SK-N-MC (cell line): ENCODE results near the gene PLEK.

Experiments used
- EZH2 ChIP-seq: fragments of 200-600 bp; sonication (generic); IDR thresholded peaks from one replicate; pipeline ENCODE4 v1.6.1; 2017; ENCODE audit warnings: antibody characterized with exemption
- POLR2AphosphoS5 ChIP-seq: IDR thresholded peaks from 2 replicates; pipeline ENCODE4 v1.6.1; 2012; ENCODE audit warnings: mild to moderate bottlenecking, low read depth, low read length, borderline replicate concordance

DNA sequence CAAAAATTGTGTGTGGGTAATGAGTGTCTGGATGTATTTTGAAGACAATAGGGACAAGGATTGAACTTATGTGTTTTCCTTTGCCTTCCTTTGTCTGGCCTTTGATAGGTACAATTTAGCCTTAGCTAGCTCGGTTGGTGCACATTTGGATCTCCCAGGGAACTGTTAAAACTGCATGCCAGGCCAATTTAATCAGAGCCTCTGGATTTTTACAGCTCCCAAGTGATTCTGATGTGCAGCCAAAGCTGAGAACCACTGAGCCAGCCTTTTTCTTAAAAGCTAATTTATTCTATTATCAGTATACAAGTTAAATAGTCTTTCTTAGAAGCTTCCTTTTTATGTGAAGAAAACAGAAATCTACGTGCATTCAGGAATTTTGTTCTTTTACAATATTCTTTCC lies 25.0 kb downstream of the PLEK start:
- TF ChIP-seq POLR2AphosphoS5 (no peak), EZH2 (no peak)
